Urinary bladder (tissue), 4 donors: ENCODE results near the gene TAPBPL. TPM values are rescaled to one million over a fixed set of nuclear protein-coding genes. Genes with fewer than 3 reads are reported as not detected.
"Not testable (repeated sequence)": the region's sequence is repeated elsewhere in the genome, so short reads cannot be mapped to it uniquely, and the experiment has no call there.

Experiments used
- DNase-seq: peaks from one replicate; pipeline ENCODE4 v3.0.0-alpha.2; 2015; ENCODE audit errors: extremely low spot score
- H3K27ac ChIP-seq: one replicate; pipeline ENCODE4 v1.5.1; 2013; ENCODE audit warnings: low read depth, mild to moderate bottlenecking, moderate library complexity
- H3K36me3 ChIP-seq: one replicate; pipeline ENCODE4 v1.6.1; 2013; ENCODE audit warnings: mild to moderate bottlenecking, moderate library complexity; ENCODE audit not compliant: insufficient read depth
- H3K4me1 ChIP-seq: one replicate; pipeline ENCODE4 v1.6.1; 2013; ENCODE audit warnings: mild to moderate bottlenecking, moderate library complexity; ENCODE audit not compliant: insufficient read depth
- H3K4me3 ChIP-seq: one replicate; pipeline ENCODE4 v1.5.1; 2013; ENCODE audit warnings: low read depth, low read length
- WGBS: extraction: QIAGEN DNeasy Blood & Tissue Kit; methylation state at CpG from one replicate; pipeline ENCODE4 v1.1.7; 2013; 5-methylcytosine and 5-hydroxymethylcytosine counted together
- polyA plus RNA-seq: library from polyadenylated mRNA; stranded (reverse); fragments of 200-250 nt; gene quantifications from one replicate; pipeline ENCODE4 v1.2.3, GENCODE V29; 2013
- total RNA-seq: library from RNA; depleted of rRNA; stranded (reverse); fragments of >200 nt; gene quantifications from one replicate; pipeline ENCODE4 v1.2.3, GENCODE V29; 2014
- donor health status: healthy with polysubstance abuse.
- donor health status: healthy.

Gene TAPBPL
- total and polyA plus RNA-seq, 2 donors, result 11.1 to 21.8 TPM

GRCh38 chr12:6427796-6428195, 24.0 kb upstream of the TAPBPL start:
- 91% methylated on average over 10 of the region's 10 CpGs for WGBS
- DNase-seq, H3K27ac ChIP-seq, H3K36me3 ChIP-seq, H3K4me1 ChIP-seq, H3K4me3 ChIP-seq: not testable (repeated sequence)

- H3K4me3 ChIP-seq, result no peak overlapping the region
- no peak for DNase-seq
- H3K36me3 ChIP-seq, result no peaks in the 10 kb centered on the region
- no peaks in the 10 kb centered on the region for H3K4me1 ChIP-seq
- H3K27ac ChIP-seq, result no peak overlapping the region
- 90% methylated on average over 3 of the region's 3 CpGs for WGBS
These were observed 23.5 kb upstream of the TAPBPL start for GRCh38 chr12:6428326-6428725.

GRCh38 chr12:6430124-6430989, 21.5 kb upstream of the TAPBPL start:
- Histone ChIP-seq H3K36me3 (no peaks in the 10 kb centered on the region), H3K4me1 (no peaks in the 10 kb centered on the region), H3K27ac (peak overlapping the region; percentile 31), H3K4me3 (no peak overlapping the region)
- WGBS, result 19% methylated on average over 19 of the region's 19 CpGs
- DNase-seq, result peak; percentile 68

- 88% methylated on average over 5 of the region's 5 CpGs for WGBS
- H3K4me3 ChIP-seq, result no peak overlapping the region
- H3K4me1 ChIP-seq, result no peaks in the 10 kb centered on the region
These were observed 18.9 kb upstream of the TAPBPL start for GRCh38 chr12:6432991-6433390.

GRCh38 chr12:6434205-6435140, 17.4 kb upstream of the TAPBPL start:
- Histone ChIP-seq H3K36me3 (no peaks in the 10 kb centered on the region), H3K4me3 (no peak overlapping the region), H3K27ac (no peak overlapping the region), H3K4me1 (no peaks in the 10 kb centered on the region)
- 72% methylated on average over 17 of the region's 17 CpGs for WGBS
- no peak for DNase-seq

More at GRCh38 chr12:6432991-6433390, 18.9 kb upstream of the TAPBPL start:
- no peak for DNase-seq
- Histone ChIP-seq H3K27ac (no peak overlapping the region), H3K36me3 (no peaks in the 10 kb centered on the region)

GRCh38 chr12:6435961-6436715, 15.7 kb upstream of the TAPBPL start:
- no peaks in the 10 kb centered on the region for H3K36me3 ChIP-seq
- WGBS, result 86% methylated on average over 13 of the region's 13 CpGs
- no peak overlapping the region for H3K27ac ChIP-seq
- no peak overlapping the region for H3K4me3 ChIP-seq
- H3K4me1 ChIP-seq, result no peaks in the 10 kb centered on the region
- no peak for DNase-seq

- WGBS, result 85% methylated on average over 3 of the region's 3 CpGs
- DNase-seq, result no peak
- Histone ChIP-seq H3K36me3 (no peaks in the 10 kb centered on the region), H3K4me3 (no peak overlapping the region), H3K27ac (no peak overlapping the region), H3K4me1 (no peaks in the 10 kb centered on the region)
These were observed 14.3 kb upstream of the TAPBPL start for GRCh38 chr12:6437586-6437985.

- no peak overlapping the region for H3K27ac ChIP-seq
- no peaks in the 10 kb centered on the region for H3K36me3 ChIP-seq
- no peaks in the 10 kb centered on the region for H3K4me1 ChIP-seq
- WGBS, result 91% methylated on average over 12 of the region's 12 CpGs
- no peak for DNase-seq
- no peak overlapping the region for H3K4me3 ChIP-seq
These were observed 13.5 kb upstream of the TAPBPL start for GRCh38 chr12:6438345-6438744.

- 56% methylated on average over 1 of the region's 1 CpG for WGBS
- no peak for DNase-seq
- no peak overlapping the region for H3K4me3 ChIP-seq
- H3K27ac ChIP-seq, result no peak overlapping the region
- H3K36me3 ChIP-seq, result no peaks in the 10 kb centered on the region
- H3K4me1 ChIP-seq, result no peaks in the 10 kb centered on the region
These were observed 11.5 kb upstream of the TAPBPL start for GRCh38 chr12:6440391-6440790.

- WGBS, result 84% methylated on average over 9 of the region's 9 CpGs
- Histone ChIP-seq H3K4me3 (no peak overlapping the region), H3K36me3 (no peaks in the 10 kb centered on the region), H3K27ac (no peak overlapping the region), H3K4me1 (no peaks in the 10 kb centered on the region)
- DNase-seq, result no peak
These were observed 9.0 kb upstream of the TAPBPL start for GRCh38 chr12:6442836-6443235.

GRCh38 chr12:6443361-6443983, 8.4 kb upstream of the TAPBPL start:
- WGBS, result 50% methylated on average over 9 of the region's 9 CpGs
- Histone ChIP-seq H3K27ac (no peak overlapping the region), H3K36me3 (no peaks in the 10 kb centered on the region), H3K4me3 (no peak overlapping the region), H3K4me1 (no peaks in the 10 kb centered on the region)
- DNase-seq, result no peak

GRCh38 chr12:6444031-6444430, 7.8 kb upstream of the TAPBPL start:
- DNase-seq, result no peak
- no peak overlapping the region for H3K4me3 ChIP-seq
- no peak overlapping the region for H3K27ac ChIP-seq
- 82% methylated on average over 4 of the region's 4 CpGs for WGBS
- no peaks in the 10 kb centered on the region for H3K36me3 ChIP-seq
- no peaks in the 10 kb centered on the region for H3K4me1 ChIP-seq
